Astrocyte of the spinal cord (primary cell): Measurements from ENCODE around the gene CLCF1.
"Not testable (repeated sequence)": the region's sequence is repeated elsewhere in the genome, so short reads cannot be mapped to it uniquely, and the experiment has no call there.

Source experiments
- DNase-seq: peaks from one replicate; pipeline ENCODE4 v3.0.0; 2011; ENCODE audit warnings: low read depth, low spot score
- H3K4me3 ChIP-seq: 2 replicates; pipeline ENCODE4 v1.5.1; 2011; ENCODE audit warnings: low read depth, mild to moderate bottlenecking, low read length, moderate library complexity
- CTCF ChIP-seq: IDR thresholded peaks from 2 replicates; pipeline ENCODE4 v1.5.1; 2012; ENCODE audit warnings: low read depth, mild to moderate bottlenecking, low read length, inconsistent platforms
- in situ Hi-C: cut with HindIII; loops from 2 replicates; pipeline ENCODE4 v1.10.0; 2017; ENCODE audit warnings: low sequenced_read_pairs

CLCF1 gene

DNA sequence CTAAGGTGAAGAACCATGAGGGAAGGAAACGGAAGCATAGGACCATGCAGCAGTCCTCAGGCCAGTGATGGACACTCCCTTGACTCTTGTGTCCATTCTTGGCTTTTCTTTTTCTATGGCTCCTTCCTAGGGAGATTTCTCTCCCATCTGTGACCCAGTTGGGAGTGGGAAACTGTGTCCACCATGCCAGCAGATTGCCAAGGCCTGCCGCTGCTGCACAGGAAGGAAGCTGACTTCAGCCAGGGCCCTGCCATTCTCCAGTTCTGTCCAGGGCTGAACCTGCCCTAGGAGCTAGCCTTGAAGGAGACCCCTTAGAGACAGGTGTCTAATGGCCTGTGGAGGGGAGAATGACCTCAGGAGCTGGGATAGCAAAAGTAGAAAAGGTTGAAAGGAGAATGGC is 52.7 kb downstream of the CLCF1 start:
- no peak for DNase-seq
- TF ChIP-seq CTCF = no peak
- in situ Hi-C loops = no loop called here
- H3K4me3 ChIP-seq = no peak overlapping the region

DNA sequence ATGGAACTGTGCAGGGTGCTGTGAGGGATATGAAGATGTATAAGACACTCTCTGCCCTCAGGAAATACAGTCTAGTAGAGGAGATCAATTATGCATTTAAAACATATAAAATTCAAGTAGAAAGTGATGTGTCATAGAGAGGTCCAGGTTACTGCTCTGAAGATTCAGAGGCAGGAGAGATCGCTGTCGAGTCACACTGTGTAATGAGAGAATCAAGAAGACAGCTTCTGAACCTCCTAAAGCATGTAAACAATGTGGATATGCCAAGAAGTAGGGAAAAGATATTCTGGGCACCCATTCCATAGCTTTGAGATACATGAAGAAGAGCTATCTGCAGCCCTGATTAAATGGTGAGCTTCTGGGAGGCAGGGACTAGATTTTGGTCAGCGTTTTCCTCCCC is 53.4 kb downstream of the CLCF1 start:
- no peak for TF ChIP-seq CTCF
- no peak overlapping the region for H3K4me3 ChIP-seq
- in situ Hi-C loops = no loop called here
- DNase-seq = no peak

DNA sequence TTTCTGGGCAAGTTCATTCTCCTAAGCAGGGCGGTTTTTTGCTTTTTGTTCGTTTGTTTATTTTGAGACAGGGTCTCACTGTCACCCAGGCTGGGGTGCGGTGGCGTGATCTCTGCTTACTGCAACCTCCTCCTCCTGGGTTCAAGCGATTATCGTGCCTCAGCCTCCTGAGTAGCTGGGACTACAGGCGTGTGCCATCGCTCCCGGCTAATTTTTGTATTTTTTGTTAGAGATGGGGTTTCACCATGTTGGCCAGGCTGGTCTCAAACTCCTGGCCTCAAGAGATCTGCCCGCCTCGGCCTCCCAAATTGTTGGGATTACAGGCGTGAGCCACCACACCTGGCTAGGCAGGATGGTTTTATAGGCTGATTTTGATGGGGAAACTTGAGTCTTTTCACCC is 54.5 kb downstream of the CLCF1 start:
- in situ Hi-C loops, DNase-seq, H3K4me3 ChIP-seq: not testable (repeated sequence)

DNA sequence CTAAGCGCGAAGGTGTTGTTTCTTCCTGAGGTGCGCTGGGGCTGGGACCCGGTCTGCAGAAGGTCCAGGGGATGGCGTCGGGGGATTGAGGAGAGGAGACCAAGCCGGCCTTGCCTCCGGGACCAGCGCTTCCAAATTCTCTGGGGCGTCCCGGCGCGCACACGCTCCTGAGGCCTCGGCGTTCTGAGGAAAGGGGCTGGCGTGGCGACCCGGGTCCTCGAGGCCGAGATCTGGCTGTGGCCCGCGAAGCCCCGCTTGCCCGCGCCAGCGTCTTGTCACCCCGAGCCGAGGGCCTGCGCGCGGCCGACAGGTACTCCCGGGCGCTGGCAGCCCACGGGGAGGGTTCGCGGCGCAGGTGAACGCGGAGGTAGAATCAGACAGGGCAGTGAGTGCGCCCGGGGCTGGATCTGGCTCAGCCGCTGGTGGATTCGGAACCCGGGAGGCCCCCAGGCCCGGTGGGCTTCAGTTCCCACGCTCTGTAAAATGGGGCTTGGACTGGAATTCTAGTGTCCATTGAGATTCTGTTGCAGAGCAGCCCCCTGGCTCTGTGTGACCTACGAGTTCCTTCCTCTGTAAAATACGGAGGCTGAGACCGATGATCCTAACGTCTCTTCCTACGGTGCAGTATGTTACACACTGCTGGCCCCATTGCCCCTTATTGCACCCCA is 55.4 kb downstream of the CLCF1 start:
- no peak for DNase-seq
- in situ Hi-C loops = no loop called here
- peak overlapping the region; percentile 86 for H3K4me3 ChIP-seq
- no peak for TF ChIP-seq CTCF

DNA sequence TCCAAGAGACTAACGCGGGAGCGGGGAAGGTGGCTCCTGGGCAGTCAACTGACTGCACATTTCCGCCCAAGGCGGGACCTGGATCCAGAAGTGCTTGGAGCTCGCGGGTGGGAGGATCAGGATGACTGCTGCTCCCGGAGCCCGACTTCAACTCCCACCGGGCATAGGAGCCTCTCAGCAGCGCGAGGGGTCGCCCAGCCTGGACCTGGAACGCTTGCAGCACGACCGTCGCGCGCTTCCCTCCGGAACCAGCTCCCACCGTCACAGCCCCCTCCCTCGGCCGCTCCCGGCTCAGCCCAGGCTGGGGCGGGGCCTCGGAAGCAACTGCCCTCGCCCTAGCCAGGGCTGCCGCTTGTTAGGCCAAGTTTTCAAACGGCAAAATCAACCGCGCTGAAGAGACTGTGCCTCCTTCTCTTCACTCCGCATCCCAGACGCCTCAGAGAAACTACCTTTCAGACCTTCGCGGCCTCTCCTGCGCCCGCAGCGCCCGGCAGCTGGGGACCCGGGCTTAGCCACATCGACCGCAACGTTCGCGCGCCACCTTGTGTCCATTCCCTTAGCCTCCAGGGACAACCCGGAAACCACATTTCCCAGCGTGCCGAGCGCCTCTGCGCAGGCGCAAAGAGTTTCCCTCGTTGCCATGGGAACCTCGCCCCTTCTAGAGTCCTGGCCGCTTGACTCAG is 56.1 kb downstream of the CLCF1 start:
- peak; percentile 94 for DNase-seq
- H3K4me3 ChIP-seq = peak overlapping the region; percentile 86
- peak; percentile 85 for TF ChIP-seq CTCF
- in situ Hi-C loops = no loop called here

DNA sequence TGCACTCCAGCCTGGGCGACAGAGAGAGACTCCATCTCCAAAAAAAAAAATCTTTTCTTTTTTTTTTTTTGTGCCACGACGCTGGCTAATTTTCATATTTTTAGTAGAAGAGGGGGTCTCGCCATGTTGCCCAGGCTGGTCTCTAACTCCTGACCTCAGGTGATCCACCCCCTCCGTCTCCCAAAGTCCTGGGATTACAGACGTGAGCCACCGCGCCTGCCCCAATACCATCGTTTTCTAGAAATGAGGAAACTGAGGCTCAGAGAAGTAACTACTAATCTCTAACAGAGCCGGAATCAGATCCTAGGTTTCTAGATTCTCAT is 56.6 kb downstream of the CLCF1 start:
- in situ Hi-C loops = no loop called here
- peak overlapping the region; percentile 86 for H3K4me3 ChIP-seq
- DNase-seq = no peak
- no peak for TF ChIP-seq CTCF

DNA sequence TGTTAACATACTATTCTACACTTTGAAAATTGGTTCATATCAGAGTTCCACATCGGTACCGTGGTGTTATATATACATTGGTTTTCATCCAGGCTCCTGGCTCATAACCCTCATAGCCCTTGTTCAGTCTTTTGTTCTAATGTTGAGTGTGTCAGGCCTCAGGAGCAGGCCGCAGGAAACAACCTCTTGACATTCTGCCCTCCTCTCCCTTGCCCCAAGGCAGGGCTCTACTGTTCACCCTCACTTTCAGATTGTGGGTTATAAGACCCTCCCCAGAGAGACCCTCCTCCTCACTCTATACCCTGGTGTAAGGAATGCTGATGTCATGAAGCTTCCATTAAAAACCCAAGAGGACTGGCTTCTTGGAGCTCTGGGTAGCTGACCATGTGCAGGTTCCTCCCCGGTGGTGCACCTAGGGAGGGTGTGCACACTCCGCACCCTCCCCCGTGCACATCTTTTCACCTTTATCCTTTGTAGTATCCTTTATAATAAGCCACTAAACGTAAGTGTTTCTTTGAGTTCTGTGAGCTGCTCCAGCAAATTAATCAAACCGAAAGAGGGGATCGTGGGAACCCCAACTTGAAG is 58.0 kb downstream of the CLCF1 start:
- in situ Hi-C loops = no loop called here
- TF ChIP-seq CTCF = no peak
- DNase-seq = no peak
- no peak overlapping the region for H3K4me3 ChIP-seq
